WTC11 (cell line): ENCODE results near the gene APPL1. TPM values are rescaled to one million over a fixed set of nuclear protein-coding genes. Genes with fewer than 3 reads are reported as not detected.

ENCODE experiments used
- ATAC-seq: fragments of 200-7000 bp; cut with Tn5 transposase; 2 replicates; pipeline ENCODE4 v1.10.0; 2021; ENCODE audit warnings: mild to moderate bottlenecking, moderate library complexity
- CTCF ChIA-PET: fragments of 300-600 bp; sonication (Branson Sonifier 250); formaldehyde crosslinking; loops from one replicate; lab custom pipeline; 2021; ENCODE audit warnings: antibody characterized with exemption; lab: Charles Lee
- POLR2A ChIA-PET: fragments of 350-600 bp; sonication (Branson Sonifier 250); formaldehyde crosslinking; loops from one replicate; lab custom pipeline; 2021; ENCODE audit warnings: antibody characterized with exemption; lab: Charles Lee
- DNase-seq: peaks from one replicate; pipeline ENCODE4 v3.0.0; 2021; ENCODE audit warnings: low spot score
- H3K27ac Mint-ChIP-seq: 2 replicates; pipeline ENCODE4 v1.8.0; 2021; ENCODE audit warnings: mixed read lengths
- H3K27me3 Mint-ChIP-seq: 2 replicates; pipeline ENCODE4 v1.8.0; 2021; ENCODE audit warnings: low read depth, mild to moderate bottlenecking, moderate library complexity, mixed read lengths
- H3K36me3 Mint-ChIP-seq: 2 replicates; pipeline ENCODE4 v1.8.0; 2021; ENCODE audit warnings: mixed read lengths
- H3K4me1 Mint-ChIP-seq: 2 replicates; pipeline ENCODE4 v1.8.0; 2022; ENCODE audit warnings: mixed read lengths
- H3K4me3 Mint-ChIP-seq: 2 replicates; pipeline ENCODE4 v1.8.0; 2021; ENCODE audit warnings: mild to moderate bottlenecking, moderate library complexity, mixed read lengths
- H3K9me3 Mint-ChIP-seq: 2 replicates; pipeline ENCODE4 v1.8.0; 2021; ENCODE audit warnings: mixed read lengths
- ARID4B ChIP-seq: sonication (generic); formaldehyde crosslinking; IDR thresholded peaks from 2 replicates; pipeline ENCODE4 v1.8.0; 2023; ENCODE audit warnings: missing genetic modification reagents, mild to moderate bottlenecking, borderline replicate concordance
- ATF2 ChIP-seq: sonication (generic); formaldehyde crosslinking; IDR thresholded peaks from 2 replicates; pipeline ENCODE4 v1.8.1; 2022; ENCODE audit warnings: low read depth, missing genetic modification reagents, borderline replicate concordance
- ATF3 ChIP-seq: sonication (generic); formaldehyde crosslinking; conservative IDR thresholded peaks from 2 replicates; pipeline ENCODE4 v1.8.1; 2022; ENCODE audit warnings: mild to moderate bottlenecking, missing genetic modification reagents
- CREB1 ChIP-seq: sonication (generic); formaldehyde crosslinking; IDR thresholded peaks from 2 replicates; pipeline ENCODE4 v1.8.0; 2023; ENCODE audit warnings: mild to moderate bottlenecking, missing genetic modification reagents
- E2F1 ChIP-seq: sonication (generic); formaldehyde crosslinking; IDR thresholded peaks from 2 replicates; pipeline ENCODE4 v1.8.0; 2022; ENCODE audit warnings: mild to moderate bottlenecking, missing genetic modification reagents
- FOXK1 ChIP-seq: sonication (generic); formaldehyde crosslinking; IDR thresholded peaks from 2 replicates; pipeline ENCODE4 v1.8.0; 2022; ENCODE audit warnings: mild to moderate bottlenecking, moderate library complexity, missing genetic modification reagents
- IRF1 ChIP-seq: sonication (generic); formaldehyde crosslinking; IDR thresholded peaks from 2 replicates; pipeline ENCODE4 v1.8.0; 2023; ENCODE audit warnings: missing genetic modification reagents
- NR3C1 ChIP-seq: sonication (generic); formaldehyde crosslinking; conservative IDR thresholded peaks from 2 replicates; pipeline ENCODE4 v1.8.1; 2023; ENCODE audit warnings: low read depth, mild to moderate bottlenecking, missing genetic modification reagents
- PRDM15 ChIP-seq: sonication (generic); formaldehyde crosslinking; IDR thresholded peaks from 2 replicates; pipeline ENCODE4 v1.8.0; 2022; ENCODE audit warnings: missing genetic modification reagents
- RORB ChIP-seq: fragments of 250-450 bp; sonication (Bioruptor Pico); IDR thresholded peaks from 2 replicates; pipeline ENCODE4 v1.9.0; 2021; ENCODE audit warnings: mild to moderate bottlenecking
- SMAD3 ChIP-seq: sonication (generic); formaldehyde crosslinking; IDR thresholded peaks from 2 replicates; pipeline ENCODE4 v1.8.0; 2022; ENCODE audit warnings: missing genetic modification reagents, mild to moderate bottlenecking, borderline replicate concordance
- TP53 ChIP-seq: sonication (generic); formaldehyde crosslinking; IDR thresholded peaks from 2 replicates; pipeline ENCODE4 v1.8.1; 2023; ENCODE audit warnings: mild to moderate bottlenecking, missing genetic modification reagents
- ZNF423 ChIP-seq: fragments of 250-450 bp; sonication (Bioruptor Pico); IDR thresholded peaks from 2 replicates; pipeline ENCODE4 v2.1.2; 2022; ENCODE audit warnings: mild to moderate bottlenecking, moderate library complexity
- total RNA-seq: library from RNA; stranded (reverse); gene quantifications from 3 replicates; pipeline ENCODE4 v1.2.3, GENCODE V29; 2021
- TF ChIP-seq, protein P1 (sequence below): fragments of 250-450 bp; sonication (Bioruptor Pico); IDR thresholded peaks from 2 replicates; pipeline ENCODE4 v1.9.0; 2021; ENCODE audit warnings: mild to moderate bottlenecking, borderline replicate concordance
- TF ChIP-seq, protein P2 (sequence below): sonication (generic); formaldehyde crosslinking; IDR thresholded peaks from 2 replicates; pipeline ENCODE4 v1.8.1; 2022; ENCODE audit warnings: low read depth, mild to moderate bottlenecking, moderate library complexity, missing genetic modification reagents, borderline replicate concordance

Gene APPL1
- total RNA-seq, 1 experiment from 2014 or later, result 35.8 TPM

DNA sequence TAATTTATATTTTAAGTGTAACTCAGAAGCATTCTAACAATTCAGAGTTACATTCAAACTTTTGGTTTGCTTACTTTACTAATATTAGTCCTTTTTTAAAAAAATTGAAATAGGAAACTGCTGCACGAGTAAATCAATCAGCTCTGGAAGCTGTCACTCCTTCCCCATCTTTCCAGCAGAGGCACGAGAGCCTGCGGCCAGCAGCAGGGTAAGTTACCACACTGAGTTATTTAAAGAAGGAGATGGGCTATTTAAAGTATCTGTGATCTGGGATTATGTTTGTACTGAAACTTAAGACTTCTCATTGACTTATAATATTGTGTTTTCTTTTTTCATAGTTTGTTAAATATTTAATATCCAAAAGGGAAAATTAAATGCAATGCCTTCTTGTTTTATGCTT is 29.3 kb downstream of the APPL1 start:
- CTCF ChIA-PET, result interaction anchor here (1.0 to 1.2 kb wide), 2 partner anchors 77 to 141 kb away, joined by 3 to 4 read pairs; no protein-coding TSS in a partner anchor
- ATAC-seq, result no peak
- no peaks in the 10 kb centered on the region for H3K4me1 Mint-ChIP-seq

GRCh38 chr3:57257678-57258077 is 30.1 kb downstream of the APPL1 start:
- TF ChIP-seq ATF3 (CRISPR knock-in tag) (no peak), CREB1 (CRISPR knock-in tag) (no peak), PRDM15 (no peak), FOXK1 (CRISPR knock-in tag) (no peak), IRF1 (CRISPR knock-in tag) (no peak), RORB (CRISPR knock-in tag) (no peak), TP53 (CRISPR knock-in tag) (no peak), ATF2 (CRISPR knock-in tag) (no peak), SMAD3 (CRISPR knock-in tag) (no peak), ARID4B (CRISPR knock-in tag) (no peak)
- TF ChIP-seq, protein P1, sequence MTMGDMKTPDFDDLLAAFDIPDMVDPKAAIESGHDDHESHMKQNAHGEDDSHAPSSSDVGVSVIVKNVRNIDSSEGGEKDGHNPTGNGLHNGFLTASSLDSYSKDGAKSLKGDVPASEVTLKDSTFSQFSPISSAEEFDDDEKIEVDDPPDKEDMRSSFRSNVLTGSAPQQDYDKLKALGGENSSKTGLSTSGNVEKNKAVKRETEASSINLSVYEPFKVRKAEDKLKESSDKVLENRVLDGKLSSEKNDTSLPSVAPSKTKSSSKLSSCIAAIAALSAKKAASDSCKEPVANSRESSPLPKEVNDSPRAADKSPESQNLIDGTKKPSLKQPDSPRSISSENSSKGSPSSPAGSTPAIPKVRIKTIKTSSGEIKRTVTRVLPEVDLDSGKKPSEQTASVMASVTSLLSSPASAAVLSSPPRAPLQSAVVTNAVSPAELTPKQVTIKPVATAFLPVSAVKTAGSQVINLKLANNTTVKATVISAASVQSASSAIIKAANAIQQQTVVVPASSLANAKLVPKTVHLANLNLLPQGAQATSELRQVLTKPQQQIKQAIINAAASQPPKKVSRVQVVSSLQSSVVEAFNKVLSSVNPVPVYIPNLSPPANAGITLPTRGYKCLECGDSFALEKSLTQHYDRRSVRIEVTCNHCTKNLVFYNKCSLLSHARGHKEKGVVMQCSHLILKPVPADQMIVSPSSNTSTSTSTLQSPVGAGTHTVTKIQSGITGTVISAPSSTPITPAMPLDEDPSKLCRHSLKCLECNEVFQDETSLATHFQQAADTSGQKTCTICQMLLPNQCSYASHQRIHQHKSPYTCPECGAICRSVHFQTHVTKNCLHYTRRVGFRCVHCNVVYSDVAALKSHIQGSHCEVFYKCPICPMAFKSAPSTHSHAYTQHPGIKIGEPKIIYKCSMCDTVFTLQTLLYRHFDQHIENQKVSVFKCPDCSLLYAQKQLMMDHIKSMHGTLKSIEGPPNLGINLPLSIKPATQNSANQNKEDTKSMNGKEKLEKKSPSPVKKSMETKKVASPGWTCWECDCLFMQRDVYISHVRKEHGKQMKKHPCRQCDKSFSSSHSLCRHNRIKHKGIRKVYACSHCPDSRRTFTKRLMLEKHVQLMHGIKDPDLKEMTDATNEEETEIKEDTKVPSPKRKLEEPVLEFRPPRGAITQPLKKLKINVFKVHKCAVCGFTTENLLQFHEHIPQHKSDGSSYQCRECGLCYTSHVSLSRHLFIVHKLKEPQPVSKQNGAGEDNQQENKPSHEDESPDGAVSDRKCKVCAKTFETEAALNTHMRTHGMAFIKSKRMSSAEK (CRISPR knock-in tag), result no peak
- TF ChIP-seq, protein P2, sequence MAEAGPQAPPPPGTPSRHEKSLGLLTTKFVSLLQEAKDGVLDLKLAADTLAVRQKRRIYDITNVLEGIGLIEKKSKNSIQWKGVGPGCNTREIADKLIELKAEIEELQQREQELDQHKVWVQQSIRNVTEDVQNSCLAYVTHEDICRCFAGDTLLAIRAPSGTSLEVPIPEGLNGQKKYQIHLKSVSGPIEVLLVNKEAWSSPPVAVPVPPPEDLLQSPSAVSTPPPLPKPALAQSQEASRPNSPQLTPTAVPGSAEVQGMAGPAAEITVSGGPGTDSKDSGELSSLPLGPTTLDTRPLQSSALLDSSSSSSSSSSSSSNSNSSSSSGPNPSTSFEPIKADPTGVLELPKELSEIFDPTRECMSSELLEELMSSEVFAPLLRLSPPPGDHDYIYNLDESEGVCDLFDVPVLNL, result no peak
- Mint-ChIP-seq H3K36me3 (peaks cover 42% of the 10 kb centered on the region), H3K27ac (no peak overlapping the region), H3K4me3 (no peak overlapping the region), H3K9me3 (peaks cover 7% of the 10 kb centered on the region), H3K4me1 (no peaks in the 10 kb centered on the region), H3K27me3 (no peaks in the 10 kb centered on the region)
- ATAC-seq, result no peak
- ChIA-PET CTCF (no interaction called here), POLR2A (no interaction called here)
- DNase-seq, result no peak

More for the DNA sequence above, 29.3 kb downstream of the APPL1 start:
- no peak overlapping the region for H3K4me3 Mint-ChIP-seq
- peaks cover 36% of the 10 kb centered on the region for H3K36me3 Mint-ChIP-seq
- POLR2A ChIA-PET, result no interaction called here
- TF ChIP-seq E2F1 (CRISPR knock-in tag) (no peak), ZNF423 (CRISPR knock-in tag) (no peak), NR3C1 (CRISPR knock-in tag) (no peak)
- H3K9me3 Mint-ChIP-seq, result peaks cover 4% of the 10 kb centered on the region
- DNase-seq, result no peak
- H3K27ac Mint-ChIP-seq, result no peak overlapping the region
- H3K27me3 Mint-ChIP-seq, result no peaks in the 10 kb centered on the region
